Measurements from ENCODE around the gene CEP128. TPM values are rescaled to one million over a fixed set of nuclear protein-coding genes. Genes with fewer than 3 reads are reported as not detected.

The CEP128 gene
- total RNA-seq, 1 experiment from 2014 or later, result 16.4 TPM

DNA sequence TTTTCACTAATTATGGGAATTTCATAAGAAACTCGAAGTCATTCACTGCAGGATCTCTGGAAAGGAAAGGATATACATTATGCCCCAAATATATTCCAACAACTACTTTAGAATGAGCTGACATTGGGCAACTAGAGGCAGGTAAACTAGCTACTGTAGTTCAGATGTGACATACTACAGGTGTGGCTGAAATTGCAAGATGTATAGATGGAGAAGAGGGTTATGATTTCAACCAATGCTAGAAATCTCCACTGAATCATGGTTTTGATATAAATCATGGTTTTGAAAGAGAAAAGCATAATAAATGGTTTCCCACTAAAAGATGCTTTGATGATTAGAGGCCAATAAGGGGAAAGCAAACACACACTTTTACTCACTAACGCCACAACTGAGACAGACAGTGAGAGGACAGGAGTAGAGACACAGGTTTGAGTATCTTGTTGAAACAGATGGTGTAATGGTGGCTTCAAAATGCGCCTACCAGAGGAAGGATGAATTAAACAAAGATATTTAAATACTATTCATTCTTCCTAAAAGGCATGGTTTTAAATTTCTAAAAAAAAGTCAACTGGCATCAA lies 434.2 kb downstream of the CEP128 start:
- Histone ChIP-seq H3K36me3 (ENCODE audit: control insufficient read depth in 1 of 2, insufficient read depth in 2 of 2, low read length in 2 of 2) (no peaks in the 10 kb centered on the region), H3K4me3 (replicated peaks in 1 of 2; ENCODE audit: low read depth in 1 of 2, low read length in 2 of 2) (no peak overlapping the region), H3K4me2 (ENCODE audit: low read length) (no peak overlapping the region), H3K9me2 (ENCODE audit: insufficient read depth) (no peaks in the 10 kb centered on the region), H3K27ac (ENCODE audit: low read depth, low read length) (no peak overlapping the region), H2AFZ (ENCODE audit: low read depth, low read length, poor library complexity, severe bottlenecking) (no peak overlapping the region), H3K4me1 (ENCODE audit: control insufficient read depth in 1 of 2, insufficient read depth in 2 of 2, low read length in 2 of 2) (no peaks in the 10 kb centered on the region), H3K9me3 (ENCODE audit: control insufficient read depth in 1 of 2, insufficient read depth in 1 of 2, low read depth in 1 of 2, low read length in 2 of 2) (no peaks in the 10 kb centered on the region), H3K27me3 (ENCODE audit: insufficient read depth, low read length) (no peaks in the 10 kb centered on the region), H4K20me1 (ENCODE audit: insufficient read depth) (no peaks in the 10 kb centered on the region), H3K9ac (ENCODE audit: low read length) (no peak overlapping the region), H3K79me2 (ENCODE audit: insufficient read depth, low read length) (no peaks in the 10 kb centered on the region)
- TF ChIP-seq ZNF274 (IDR thresholded peaks at IDR 0.05; ENCODE audit: low read depth, low read length) (no peak), RAD21 (IDR thresholded peaks at IDR 0.05; ENCODE audit: low read depth) (no peak)
- TF ChIP-seq, protein P1, sequence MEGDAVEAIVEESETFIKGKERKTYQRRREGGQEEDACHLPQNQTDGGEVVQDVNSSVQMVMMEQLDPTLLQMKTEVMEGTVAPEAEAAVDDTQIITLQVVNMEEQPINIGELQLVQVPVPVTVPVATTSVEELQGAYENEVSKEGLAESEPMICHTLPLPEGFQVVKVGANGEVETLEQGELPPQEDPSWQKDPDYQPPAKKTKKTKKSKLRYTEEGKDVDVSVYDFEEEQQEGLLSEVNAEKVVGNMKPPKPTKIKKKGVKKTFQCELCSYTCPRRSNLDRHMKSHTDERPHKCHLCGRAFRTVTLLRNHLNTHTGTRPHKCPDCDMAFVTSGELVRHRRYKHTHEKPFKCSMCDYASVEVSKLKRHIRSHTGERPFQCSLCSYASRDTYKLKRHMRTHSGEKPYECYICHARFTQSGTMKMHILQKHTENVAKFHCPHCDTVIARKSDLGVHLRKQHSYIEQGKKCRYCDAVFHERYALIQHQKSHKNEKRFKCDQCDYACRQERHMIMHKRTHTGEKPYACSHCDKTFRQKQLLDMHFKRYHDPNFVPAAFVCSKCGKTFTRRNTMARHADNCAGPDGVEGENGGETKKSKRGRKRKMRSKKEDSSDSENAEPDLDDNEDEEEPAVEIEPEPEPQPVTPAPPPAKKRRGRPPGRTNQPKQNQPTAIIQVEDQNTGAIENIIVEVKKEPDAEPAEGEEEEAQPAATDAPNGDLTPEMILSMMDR (IDR thresholded peaks at IDR 0.05 in 2 of 3, conservative IDR thresholded peaks at IDR 0.05 in 1 of 3; ENCODE audit: borderline replicate concordance in 1 of 3, insufficient read depth in 1 of 3, low read depth in 2 of 3, low read length in 2 of 3), result no peak
- POLR2A ChIA-PET, result no interaction called here
- intact Hi-C loops (cut with micrococcal nuclease), result no loop called here
- DNase-seq (ENCODE audit: low read depth, low spot score), result no peak
- RAD21 ChIA-PET (ENCODE audit: low non-redundant PET in 1 of 2, low total read pairs in 2 of 2, uncharacterized antibody in 2 of 2, unreplicated experiment in 2 of 2), result no interaction called here
- CTCF ChIA-PET, result no interaction called here
- no TSS peak for BruUV-seq (replicated peaks)
- no peak for ATAC-seq

DNA sequence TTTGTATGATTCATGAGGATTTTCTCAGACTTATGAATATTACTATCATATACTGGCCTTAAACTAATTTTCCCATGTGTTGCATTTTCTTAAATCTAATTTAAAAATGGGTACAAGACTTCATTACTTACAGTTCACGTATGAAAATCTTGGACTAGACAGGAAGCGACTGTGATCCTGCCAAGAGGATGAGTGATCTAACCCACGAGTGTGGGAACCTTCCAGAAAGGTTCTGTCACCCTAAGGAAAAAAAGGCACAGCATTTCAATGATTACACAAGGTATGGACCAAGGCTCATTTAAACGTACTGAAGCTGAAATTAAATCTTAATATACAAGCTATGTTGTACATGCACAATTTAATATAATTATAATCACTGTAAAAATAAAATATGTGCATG lies 436.8 kb downstream of the CEP128 start:
- no peaks in the 10 kb centered on the region for H3K79me2 ChIP-seq (ENCODE audit: insufficient read depth, low read length)
- RAD21 ChIA-PET (ENCODE audit: low non-redundant PET in 1 of 2, low total read pairs in 2 of 2, uncharacterized antibody in 2 of 2, unreplicated experiment in 2 of 2), result no interaction called here
- ATAC-seq, result no peak
- H4K20me1 ChIP-seq (ENCODE audit: insufficient read depth), result no peaks in the 10 kb centered on the region
- H3K36me3 ChIP-seq (ENCODE audit: control insufficient read depth in 1 of 2, insufficient read depth in 2 of 2, low read length in 2 of 2), result no peaks in the 10 kb centered on the region
- no peaks in the 10 kb centered on the region for H3K9me3 ChIP-seq (ENCODE audit: control insufficient read depth in 1 of 2, insufficient read depth in 1 of 2, low read depth in 1 of 2, low read length in 2 of 2)
- no peaks in the 10 kb centered on the region for H3K4me1 ChIP-seq (ENCODE audit: control insufficient read depth in 1 of 2, insufficient read depth in 2 of 2, low read length in 2 of 2)
- H3K27ac ChIP-seq (ENCODE audit: low read depth, low read length), result no peak overlapping the region
- no peak overlapping the region for H3K4me3 ChIP-seq (replicated peaks in 1 of 2; ENCODE audit: low read depth in 1 of 2, low read length in 2 of 2)
- H2AFZ ChIP-seq (ENCODE audit: low read depth, low read length, poor library complexity, severe bottlenecking), result no peak overlapping the region
- no peaks in the 10 kb centered on the region for H3K9me2 ChIP-seq (ENCODE audit: insufficient read depth)
- CTCF ChIA-PET, result no interaction called here
- DNase-seq (ENCODE audit: low read depth, low spot score), result no peak
- no TSS peak for BruUV-seq (replicated peaks)
- POLR2A ChIA-PET, result no interaction called here
- H3K4me2 ChIP-seq (ENCODE audit: low read length), result no peak overlapping the region
- H3K9ac ChIP-seq (ENCODE audit: low read length), result no peak overlapping the region
- no peaks in the 10 kb centered on the region for H3K27me3 ChIP-seq (ENCODE audit: insufficient read depth, low read length)
- no peak for TF ChIP-seq JUND (IDR thresholded peaks at IDR 0.05)
- no peak for TF ChIP-seq SRF (IDR thresholded peaks at IDR 0.05; ENCODE audit: low read depth)
- no peak for TF ChIP-seq CBX3 (IDR thresholded peaks at IDR 0.05; ENCODE audit: low read depth)
- no peak for TF ChIP-seq MAX (IDR thresholded peaks at IDR 0.05)
- intact Hi-C loops (cut with micrococcal nuclease), result no loop called here

Measured in HCT116 (cell line).